OCI-LY1 (cell line): Measurements from ENCODE around the gene EXOSC7.

Experiments used
- CTCF ChIP-seq: fragments of 200-600 bp; sonication (generic), shearing (Covaris generic); IDR thresholded peaks from 2 replicates; pipeline ENCODE4 v1.5.1; 2017; ENCODE audit warnings: mild to moderate bottlenecking, antibody characterized with exemption, low read length, moderate library complexity, mixed read lengths
- EZH2 ChIP-seq: fragments of 200-600 bp; sonication (generic), shearing (Covaris generic); IDR thresholded peaks from 2 replicates; pipeline ENCODE4 v1.8.0; 2017; ENCODE audit warnings: borderline replicate concordance, mixed run types, mild to moderate bottlenecking, antibody characterized with exemption, low read length, moderate library complexity, mixed read lengths

GRCh38 chr3:45017821-45018220 is 41.8 kb downstream of the EXOSC7 start:
- no peak for TF ChIP-seq CTCF
- no peak for TF ChIP-seq EZH2
